Activated CD4-positive, alpha-beta T cell treated with anti-CD3 and anti-CD28 coated beads, Interleukin-2, amount 50 U/mL, for 48 hours (primary cell): ENCODE data around the gene STAMBP.
"Not testable (repeated sequence)": the region's sequence is repeated elsewhere in the genome, so short reads cannot be mapped to it uniquely, and the experiment has no call there.

Experiments
- DNase-seq, 2 experiments: peaks; one replicate each; pipeline ENCODE4 v3.0.0-alpha.2; 2020

The STAMBP gene

DNA sequence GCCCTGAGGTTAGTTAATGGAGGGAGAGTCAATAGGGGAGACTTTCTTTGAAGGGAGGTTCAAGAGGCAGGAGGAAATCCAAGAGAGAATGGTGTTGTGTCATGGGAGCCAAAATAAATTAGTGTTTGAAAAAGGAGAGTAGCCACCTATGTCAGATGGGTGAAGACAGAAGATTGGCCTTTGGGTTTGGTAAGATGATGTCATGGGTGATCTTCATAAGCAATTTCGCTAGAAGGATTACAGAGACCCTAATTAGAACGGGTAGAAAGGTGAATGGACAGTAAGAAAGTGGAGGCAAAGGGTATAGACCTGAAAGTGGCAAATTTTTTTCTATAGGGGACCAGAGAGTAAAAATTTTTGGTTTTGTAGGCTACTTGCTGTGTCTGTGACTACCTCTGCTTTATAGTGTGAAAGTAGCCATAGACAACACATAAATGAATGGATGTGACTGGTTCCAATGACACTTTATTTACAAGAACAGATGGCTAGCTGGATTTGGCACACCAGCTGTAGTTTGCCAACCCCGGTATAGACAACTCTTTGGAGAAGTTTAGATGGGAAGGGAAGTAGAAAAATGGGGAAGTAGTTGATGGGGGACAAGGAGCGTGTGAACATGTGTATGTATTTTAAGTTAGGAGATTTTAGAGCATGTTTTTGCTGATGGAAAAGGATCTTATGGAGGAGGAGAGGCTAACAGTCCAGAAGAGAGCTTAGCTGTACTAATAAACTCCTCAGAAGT is 9.3 kb downstream of the STAMBP start:
- DNase-seq, result no peak

DNA sequence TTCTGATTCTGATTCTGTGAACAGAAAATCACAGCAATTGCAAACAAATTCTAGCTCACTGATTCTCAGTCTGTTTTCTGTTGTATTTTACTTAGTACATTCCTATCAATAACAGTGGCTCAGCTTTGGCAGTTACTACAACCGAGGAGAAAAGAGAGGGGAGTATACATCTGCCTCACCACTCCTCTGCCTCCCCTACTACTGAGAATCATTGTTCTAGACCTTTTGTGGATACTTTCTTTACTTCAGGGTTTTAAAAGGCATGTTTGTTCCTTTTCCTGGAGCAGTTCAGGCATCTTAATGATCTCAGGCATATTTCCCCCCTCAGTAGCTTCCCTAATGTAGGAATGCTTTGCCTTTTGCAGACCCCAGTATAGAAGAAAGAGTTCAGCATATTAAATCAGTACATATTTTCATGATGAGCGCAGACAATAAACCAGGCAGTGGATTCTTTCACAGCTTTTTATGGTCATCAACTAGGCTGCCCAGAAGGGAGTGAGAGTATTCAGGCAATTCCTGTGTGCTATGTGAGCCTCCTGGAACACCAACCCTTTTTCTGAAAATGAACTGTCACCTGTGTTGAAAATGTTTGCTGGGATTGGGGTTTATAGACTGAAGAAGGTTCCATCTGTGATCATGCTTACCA is 10.3 kb downstream of the STAMBP start:
- DNase-seq, result no peak

DNA sequence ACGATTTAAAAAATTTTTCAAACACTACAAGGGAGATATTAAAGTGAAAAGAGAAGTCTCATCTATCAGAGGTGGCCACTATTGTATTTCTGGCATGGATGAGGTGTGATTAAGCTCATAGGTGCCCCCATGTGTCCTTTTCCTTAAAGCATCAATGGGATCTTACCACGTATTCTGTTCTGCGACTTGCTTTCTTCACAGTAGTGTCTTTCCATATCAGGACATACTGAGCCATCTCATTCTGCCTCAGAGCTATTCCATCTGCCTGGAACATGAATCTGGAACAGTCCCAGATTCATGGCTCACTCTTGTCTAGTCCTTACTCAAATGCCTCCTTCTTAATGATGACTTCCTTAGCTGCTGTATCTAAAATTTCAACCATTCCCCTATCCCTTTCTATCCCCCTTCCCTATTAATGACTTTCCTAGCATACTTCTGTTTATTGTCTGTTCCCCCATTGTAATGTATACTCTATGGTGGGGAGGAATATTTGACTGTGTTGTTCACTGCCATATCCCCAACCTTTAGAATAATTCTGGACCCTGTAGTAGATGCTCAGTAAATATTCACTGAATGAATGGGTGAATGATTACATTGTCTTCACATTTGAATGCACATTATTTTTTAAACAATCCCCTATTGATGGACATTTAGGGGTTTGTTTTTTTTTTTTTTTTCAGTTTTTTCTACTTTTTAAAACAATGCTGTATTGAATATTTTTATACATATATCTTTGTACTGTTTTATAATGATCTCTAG is 11.1 kb downstream of the STAMBP start:
- no peak for DNase-seq

DNA sequence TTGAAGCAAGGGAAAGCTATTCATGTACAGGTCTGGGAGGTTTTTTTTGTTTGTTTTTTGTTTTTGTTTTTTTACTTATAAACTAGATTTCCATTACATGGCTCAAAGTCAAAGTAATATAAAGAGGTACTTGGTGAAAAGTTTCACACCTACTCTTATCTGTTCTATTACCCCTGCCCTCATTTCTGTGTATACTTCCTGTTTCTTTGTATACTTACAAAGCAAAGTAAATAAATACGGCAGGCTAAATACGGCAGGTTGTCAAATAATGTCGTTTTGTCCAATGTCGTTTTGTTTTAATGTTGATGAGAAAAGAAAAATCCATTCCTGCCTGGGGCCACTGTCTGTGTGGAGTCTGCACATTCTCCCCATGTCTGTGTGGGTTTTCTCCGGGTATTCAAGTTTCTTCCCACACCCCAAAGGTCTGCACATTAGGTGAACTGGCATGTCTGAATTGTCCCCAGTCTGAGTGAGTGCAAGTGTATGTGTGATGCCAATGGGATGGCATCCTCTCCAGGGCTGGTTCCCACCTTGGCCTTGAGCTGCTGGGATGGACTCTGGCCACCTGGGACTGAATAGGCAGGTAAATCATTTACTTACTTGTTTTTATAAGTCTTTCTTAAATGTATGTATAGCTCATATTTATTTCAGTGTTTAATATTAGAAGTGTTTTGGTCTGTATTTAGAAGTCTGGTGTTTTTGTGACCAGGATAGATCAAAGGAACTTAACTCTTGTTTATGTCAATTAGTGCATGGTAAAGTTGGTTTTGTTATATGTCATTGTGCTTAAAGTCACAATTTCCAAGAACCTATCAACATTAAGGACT is 13.4 kb downstream of the STAMBP start:
- no peak for DNase-seq

DNA sequence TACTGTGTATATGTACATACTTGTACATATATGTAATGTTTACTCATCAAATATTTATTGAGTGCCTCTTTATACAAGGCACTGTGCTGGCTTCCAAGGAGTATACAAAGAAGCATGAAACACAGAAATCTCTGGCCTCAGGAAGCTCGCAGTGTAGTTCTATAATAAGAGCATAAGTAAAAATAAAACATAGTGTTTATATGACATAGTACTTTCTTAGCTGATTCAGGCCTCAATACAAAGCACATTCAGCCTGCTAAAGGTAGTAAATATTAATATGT is 13.9 kb downstream of the STAMBP start:
- no peak for DNase-seq

DNA sequence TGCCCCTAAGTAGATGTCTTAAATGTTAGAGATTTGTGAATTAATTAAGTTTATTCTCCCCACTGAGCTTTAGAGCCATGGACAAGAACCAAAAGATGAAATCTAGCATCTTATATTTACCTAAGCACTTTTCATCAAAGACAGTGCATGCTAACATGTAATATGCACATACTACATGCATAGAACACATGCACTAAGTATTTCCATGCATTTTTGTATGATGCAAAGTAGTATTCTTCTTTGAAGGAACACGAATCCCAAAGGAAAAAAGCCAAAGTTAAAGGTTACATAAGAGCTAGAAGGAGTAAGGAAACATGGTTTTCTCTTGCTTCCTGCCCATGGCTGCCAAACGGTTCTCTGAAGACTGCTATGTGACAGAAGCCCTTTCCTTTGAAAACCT is 15.3 kb downstream of the STAMBP start:
- no peak for DNase-seq

DNA sequence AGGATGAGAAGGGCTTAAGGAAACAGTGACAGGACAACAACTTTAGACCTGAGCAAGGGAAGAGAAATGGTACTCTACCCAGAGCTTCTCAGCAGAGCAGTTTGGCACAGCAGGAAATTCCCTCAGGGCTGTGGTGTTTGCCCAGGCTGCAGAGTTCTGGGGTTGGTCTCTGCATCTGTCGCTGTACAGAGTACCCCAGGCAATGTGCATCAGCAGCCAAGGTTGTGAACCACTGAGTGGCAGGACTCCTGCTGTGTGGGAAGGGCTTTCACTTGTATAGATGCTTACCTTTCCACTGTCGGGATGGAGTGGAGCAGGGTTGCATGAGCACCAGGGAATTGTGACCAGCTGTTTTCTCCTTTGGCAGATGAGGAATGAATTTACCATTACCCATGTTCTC is 21.2 kb downstream of the STAMBP start:
- DNase-seq, result no peak

DNA sequence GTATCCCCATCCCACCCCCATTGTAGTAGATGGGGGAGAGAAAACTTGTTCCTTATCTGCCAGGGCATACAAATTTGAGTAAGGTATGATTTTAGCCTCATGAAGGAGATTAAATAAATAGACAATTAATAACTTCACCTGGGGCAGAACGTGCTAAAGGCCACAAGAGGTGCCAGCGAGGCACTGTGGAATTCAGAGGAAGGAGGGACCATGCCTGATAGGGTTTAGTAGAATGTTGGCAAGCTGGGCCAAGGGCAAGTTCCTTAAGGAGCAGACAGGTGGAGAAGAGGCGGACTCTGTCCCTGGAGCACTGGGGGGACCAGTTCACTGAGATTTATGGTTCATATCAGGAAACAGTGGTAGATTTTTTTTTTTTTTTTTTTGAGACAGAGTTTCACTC is 22.5 kb downstream of the STAMBP start:
- no peak for DNase-seq

DNA sequence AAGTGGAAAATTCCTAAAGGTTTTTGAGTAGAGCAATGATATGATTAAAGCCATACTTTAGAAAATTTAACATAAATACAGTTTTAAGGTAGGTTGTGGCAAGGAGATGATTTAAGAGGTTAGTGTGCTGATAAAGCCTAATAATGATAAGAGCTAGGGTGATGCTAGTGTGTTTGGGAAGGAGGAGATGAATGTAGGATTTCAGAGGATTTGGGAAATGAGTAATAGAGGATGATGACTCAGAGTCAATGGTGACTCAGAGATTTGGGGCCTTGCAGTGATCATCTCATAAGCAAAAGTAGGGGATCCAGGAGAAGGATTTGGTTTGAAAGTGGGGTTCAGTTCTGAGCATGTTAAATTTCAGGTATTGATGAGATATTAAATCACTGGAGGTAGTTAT is 23.3 kb downstream of the STAMBP start:
- no peak for DNase-seq

DNA sequence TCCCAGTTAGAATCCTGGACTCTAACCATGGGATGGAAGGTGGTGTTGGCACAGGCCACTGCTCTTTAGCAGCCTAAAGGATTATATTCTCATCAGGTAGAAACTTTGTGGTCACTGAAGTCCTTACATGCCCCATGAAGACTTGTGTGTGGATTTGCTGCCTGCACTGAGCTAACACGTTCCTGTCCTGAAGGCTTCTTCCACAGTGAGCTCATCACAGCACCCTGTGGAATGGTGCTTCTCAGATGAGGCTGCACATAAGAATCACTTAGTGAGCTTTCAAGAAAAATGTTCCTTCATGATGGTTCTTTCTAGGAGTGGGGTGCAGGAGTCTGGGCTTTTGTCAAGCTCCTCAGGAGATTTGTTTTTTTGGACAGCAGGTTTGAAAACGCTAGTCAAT is 26.8 kb downstream of the STAMBP start:
- DNase-seq, result no peak

DNA sequence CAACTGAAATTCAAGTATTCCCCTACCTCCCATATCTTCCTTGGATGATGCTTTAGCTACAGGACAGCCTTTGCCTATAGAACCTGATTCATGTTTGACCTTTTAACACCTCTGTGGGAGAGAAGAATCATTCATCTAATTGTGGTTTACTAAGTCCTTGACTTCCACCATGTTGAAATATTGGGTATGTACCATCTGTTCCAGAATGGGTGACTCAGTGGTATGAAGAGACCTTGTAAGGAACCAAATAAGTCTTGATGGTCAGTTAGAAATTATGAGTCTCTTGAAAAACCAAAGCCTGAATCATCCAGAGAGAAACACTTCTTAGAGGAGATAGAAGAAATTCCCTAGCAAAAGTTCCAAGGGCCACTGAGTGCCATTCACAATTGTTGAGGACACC is 27.5 kb downstream of the STAMBP start:
- DNase-seq, result no peak

DNA sequence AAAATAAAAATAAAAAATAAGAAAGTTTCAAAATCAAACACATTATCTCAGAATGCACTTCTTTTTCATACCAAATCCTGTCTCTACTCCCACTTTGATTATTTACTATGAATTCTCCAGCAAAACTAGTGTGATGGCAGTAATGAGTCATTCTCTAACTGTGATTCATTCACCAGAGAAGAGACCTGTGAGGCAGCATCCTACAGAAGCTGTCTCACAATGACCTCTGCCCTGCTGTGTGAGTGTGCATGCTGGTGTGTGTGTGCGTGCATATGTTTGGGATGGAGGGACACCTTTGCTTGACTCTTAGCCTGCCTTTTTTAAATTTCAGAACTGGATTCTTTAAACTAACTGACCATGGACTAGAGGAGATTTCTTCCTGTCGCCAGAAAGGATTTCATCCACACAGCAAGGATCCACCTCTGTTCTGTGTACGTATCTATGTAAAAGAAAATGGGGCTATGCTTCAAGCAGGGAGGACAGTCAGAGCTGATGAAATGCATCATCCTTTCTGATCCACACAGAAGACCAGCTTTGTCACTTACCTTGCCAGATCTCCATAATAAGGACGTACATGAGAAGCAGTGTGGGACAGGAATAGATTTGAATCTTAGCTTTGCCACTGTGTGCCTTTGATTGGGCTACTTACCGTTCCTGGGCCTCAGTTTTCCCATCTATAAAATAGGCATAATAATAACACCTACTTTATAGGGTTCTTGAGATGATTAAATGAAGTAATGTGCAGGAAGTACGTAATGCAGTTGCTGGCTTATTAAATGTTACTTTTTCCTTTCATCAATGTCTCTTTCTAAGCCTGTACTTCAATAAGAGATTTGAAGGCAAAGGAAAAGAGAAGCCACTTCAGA is 31.2 kb downstream of the STAMBP start:
- peak; percentile 44 to 57 for DNase-seq

DNA sequence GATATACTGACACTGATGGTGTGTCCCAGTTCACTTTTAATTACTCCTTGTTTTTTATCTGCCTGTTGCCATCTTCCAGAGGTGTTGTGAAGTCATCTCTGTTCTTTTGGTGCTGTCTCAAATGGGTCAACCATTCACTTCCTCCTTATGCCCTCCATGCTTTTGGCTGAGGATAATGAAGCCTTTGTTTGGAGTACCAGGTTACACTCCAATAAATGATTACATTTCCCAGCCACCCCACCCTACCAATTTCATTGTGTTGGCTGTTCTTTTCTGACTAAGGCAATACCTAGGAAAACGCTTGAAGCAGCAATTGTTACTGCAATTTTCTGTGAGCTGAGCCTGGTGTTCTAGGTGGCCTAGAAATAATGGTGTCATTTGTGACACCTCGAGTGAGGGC is 34.2 kb downstream of the STAMBP start:
- no peak for DNase-seq

DNA sequence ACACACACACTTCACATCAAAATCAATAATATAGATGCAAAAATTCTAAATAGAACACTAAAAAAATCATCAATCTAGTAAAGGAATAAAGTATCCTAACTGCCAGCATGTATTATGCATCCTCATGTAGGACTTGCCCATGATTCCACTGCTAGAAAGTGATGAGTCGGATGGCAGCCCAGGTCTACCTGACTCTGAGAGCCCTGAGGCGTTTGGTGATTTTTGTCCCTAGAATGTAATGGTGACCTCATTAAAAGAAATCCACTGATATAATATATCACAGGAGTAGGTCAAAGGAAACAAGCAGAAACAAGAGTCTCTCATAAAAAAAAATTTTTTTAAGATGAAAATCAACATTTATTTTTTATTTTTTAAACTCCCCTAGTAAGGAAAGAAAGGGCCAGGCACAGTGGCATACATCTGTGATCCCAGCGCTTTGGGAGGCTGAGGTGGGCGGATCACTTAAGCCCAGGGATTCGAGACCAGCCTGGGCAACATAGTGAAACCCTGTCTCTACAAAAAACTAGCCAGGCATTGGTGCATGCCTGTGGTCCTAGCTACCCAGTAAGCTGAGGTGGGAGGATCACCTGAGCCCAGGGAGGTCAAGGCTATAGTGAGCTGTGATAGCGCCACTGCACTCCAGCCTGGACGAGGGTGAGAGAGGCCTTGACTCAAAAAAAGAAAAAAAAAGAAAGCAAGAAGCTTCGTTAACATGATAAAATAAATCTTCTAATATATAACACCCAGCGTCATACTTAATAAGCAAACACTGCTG is 39.6 kb downstream of the STAMBP start:
- DNase-seq, result no peak

DNA sequence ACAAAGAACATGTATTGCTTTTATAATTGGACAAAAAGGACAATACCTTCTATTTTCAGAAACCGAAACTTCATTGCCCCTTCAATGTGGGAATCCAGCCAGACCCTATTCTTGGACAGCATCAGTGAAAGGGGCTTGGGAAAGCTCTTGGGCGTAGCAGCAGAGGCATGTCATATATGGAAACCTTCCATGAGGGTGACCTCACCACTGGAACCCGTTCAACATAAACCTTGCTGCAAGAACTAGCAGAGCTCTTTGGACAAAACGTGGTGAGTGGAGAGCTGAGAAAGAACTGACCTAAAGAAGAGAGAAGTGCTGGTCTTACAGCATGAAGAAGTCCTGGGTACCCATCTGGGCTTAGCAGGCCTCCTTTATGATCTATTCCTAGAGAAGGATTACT is 41.3 kb downstream of the STAMBP start:
- DNase-seq, result no peak

DNA sequence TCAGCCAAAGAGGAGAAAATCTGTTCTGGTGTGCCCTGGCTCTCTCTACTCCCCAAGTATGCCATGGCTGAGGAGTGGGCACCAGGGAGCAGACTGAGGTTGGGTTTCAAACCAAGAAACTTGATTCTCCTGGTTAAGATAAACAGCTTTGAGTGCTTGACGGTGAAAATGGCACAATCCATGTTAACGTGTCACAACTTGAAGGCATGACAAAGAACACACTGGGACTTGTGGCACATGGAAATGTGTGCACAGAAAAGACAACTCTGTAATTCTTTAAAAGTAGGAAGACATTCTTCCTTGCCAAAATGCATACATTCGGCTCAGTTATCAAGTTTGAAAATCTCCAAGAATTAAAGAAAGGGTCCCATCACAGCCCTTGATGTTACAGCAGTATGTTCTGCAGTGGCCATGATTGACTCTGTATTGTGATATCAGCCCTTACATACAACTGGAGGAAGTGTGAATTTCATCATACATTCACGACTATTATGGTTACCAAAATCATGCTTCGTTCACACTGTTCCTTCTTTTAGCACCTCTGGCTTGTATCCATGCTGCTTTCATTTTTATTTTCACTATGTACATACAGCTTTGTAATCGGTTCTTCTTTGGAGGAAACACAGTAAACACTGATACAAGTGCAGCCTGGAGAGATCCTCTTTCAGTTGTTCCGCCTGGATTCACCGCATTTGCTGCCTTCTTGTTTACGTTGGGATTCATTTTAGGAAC is 48.5 kb downstream of the STAMBP start:
- DNase-seq, result no peak

DNA sequence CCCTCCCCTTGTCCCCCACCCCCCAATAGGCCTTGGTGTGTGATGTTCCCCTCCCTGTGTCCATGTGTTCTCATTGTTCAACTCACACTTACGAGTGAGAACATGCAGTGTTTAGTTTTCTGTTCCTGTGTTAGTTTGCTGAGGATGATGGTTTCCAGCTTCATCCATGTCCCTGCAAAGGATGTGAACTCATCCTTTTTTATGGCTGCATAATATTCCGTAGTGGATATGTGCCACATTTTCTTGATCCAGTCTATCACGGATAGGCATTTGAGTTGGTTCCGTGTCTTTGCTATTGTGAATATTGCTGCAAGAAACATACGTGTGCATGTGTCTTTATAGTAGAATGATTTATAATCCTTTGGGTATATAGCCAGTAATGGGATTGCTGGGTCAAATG is 49.2 kb downstream of the STAMBP start:
- DNase-seq, result not testable (repeated sequence)

DNA sequence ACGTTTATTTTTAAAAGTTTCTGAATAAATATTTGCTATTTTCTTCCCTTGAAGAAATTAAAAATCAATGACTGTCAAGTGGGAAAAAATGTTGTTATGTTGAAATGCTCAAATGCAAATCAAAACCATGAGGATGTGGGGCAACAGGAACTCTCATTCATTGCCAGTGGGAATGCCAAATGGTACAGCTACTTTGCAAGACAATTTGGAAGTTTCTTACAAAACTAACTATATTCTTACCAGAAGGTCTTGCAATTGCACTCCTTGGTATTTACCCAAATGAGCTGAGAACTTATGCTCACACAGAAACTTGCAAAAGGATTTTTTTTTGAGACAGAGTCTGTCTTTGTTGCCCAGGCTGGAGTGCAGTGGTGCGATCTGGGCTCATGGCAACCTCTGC is 56.6 kb downstream of the STAMBP start:
- no peak for DNase-seq

DNA sequence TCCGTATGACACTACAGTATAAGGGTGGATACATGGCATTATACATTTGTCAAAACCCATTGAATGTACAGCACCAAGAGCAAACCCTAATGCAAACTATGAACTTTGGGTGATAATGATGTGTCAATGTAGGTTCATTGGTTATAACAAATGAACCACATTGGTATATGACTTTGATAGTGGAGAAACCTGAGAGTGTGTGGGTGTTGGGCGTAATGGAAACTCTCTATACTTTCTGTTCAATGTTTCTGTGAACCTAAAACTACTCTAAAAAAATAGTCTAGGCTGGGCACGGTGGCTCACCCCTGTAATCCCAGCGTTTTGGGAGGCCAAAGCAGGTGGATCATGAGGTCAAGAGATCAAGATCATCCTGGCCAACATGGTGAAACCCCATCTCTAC is 57.6 kb downstream of the STAMBP start:
- peak; percentile 54 to 67 for DNase-seq

DNA sequence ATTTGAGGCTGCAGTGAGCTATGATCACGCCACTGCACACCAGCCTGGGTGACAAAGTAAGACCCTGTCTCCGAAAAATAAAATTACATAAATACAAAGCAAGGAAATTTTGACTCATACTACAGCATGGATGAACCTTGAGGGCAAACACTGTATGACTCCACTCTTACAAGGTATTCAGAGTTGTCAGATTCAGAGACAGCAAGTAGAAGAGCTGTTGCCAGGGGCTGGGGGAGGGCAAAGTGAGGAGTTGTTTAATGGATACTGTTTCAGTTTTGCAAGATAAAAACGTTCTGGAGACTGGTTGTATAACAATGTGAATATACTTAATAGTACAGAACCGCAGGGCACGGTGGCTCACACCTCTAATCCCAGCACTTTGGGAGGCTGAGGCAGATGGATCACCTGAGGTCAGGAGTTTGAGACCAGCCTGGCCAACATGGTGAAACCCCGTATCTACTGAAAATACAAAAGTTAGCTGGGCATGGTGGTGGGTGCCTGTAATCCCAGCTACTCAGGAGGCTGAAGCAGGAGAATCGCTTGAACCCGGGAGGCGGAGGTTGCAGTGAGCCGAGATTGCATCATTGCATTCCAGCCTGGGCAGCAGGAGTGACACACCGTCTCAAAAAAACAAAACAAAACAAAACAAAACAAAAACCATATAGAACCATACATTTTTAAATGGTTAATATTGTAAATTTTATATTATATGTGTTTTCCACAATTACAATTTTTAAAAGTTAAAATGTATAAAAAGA is 59.0 kb downstream of the STAMBP start:
- not testable (repeated sequence) for DNase-seq
